Stimulated activated CD8-positive, alpha-beta memory T cell treated with anti-CD3 and anti-CD28 coated beads, Interleukin-4, amount 100 ng/mL, for 4 hours (primary cell): ENCODE measurements around the gene GLRX2.

ENCODE experiments used
- DNase-seq, 2 donors: peaks; one replicate each; pipeline ENCODE4 v3.0.0-alpha.2; 2020; ENCODE audit warnings: low read depth in 2 of 2, low spot score in 1 of 2

The GLRX2 gene

DNA sequence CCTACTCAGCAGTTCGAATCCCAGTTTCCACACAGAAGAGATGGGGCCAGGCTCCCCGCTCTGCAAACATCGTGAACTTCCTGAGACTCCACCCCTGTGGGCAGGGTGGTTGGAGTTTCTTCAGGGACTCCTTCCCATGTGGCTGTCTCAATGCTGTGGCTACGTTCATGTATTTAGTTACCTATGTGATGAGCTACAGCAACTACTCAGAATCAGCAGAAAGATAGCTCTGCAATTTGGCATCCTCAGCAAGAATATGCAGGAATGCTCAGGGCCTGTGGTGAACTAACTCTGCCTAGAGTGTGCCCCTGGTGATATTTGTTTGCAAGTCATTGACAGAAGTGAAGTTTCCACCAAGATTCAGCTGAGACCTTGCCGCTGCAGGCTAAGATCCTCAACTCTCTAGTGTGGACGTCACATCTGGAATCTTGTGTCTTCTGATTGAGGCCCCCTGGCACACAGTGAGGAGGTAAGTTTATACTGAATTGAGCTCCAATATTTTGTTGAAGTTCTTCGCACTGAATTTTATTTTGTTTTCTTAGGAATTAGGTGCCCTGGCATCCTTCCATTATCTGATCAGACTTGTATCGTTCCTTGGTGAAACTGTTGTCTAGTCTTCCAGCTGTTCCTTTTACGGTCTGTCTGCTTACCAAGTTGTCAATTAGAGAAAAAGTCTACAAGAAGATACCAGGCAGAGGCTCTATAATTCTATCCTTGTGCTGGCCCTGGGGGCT lies 8.2 kb upstream of the GLRX2 start:
- DNase-seq = no peak

GRCh38 chr1:193111641-193112090 lies 6.5 kb upstream of the GLRX2 start:
- DNase-seq = no peak

GRCh38 chr1:193110864-193111263 lies 5.7 kb upstream of the GLRX2 start:
- no peak for DNase-seq

DNA sequence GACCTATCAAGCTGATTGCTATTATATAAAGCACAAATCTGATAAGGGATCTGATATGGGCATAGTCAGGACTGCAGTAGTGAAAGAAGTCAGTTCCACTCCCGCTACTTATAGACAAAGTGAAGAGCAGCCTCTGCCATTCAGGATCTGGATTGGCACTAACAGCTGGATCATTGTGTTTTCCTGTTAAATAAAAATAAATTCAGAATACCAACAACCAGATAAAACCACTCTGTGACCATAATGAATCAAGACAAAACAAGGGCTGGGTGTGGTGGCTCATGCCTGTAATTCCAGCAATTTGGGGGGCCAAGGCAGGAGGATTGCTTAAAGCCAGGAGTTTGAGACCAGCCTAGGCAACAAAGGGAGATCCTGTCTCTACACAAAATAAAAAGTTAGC lies 5.0 kb upstream of the GLRX2 start:
- DNase-seq = no peak

DNA sequence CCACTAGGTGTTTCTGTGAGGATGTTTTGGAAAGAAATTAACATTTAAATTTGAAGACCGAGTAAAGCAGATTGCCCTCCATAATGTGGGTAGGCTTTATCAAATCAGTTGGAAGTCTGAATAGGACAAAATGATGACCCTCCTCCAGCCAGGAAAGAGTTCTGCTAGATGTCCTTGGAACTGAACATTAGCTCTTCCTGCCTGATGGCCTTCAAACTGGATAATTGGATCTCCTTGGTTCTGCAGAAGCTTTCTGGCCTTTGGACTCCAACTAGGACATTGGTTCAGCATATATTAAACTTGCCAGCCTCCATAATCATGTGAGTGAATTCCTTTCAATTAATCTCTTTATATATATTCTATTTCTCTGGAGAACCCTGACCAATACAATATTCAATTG lies 4.4 kb upstream of the GLRX2 start:
- DNase-seq = no peak

DNA sequence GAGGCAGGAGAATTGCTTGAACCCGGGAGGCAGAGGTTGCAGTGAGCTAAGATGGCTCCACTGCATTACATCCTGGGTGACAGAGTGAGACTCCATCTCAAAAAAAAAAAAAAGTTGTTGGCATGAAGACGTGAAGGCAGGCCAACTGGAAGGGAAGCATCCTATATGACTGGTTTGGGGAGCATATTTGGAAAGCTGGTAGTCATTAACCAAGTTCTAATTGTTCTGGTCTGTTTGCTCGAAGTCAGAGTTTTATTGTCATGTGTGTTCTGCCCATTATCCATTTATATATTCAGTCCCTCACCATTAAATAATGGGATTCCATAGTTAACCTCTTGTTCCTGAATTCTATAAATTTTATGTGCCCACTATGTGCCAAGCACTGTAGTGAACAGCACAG lies 3.3 kb upstream of the GLRX2 start:
- no peak for DNase-seq

DNA sequence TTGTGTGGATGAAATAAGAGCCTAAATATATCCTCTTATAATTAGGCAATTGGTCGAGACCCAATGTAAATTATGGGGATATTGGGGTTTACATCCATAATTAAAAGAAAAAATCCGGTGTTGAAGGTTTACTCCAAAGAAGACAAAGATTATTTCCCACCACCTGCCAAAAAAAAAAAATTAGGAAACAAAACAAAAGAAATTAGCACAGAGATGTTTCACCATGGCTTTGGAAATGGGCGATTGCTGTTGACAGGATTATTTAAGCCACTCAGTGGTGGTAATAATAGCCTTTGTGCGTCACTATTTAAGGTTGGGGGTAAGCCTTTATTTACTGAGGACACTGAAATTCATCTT lies 585 bp upstream of the GLRX2 start:
- no peak for DNase-seq

- no peak for DNase-seq
These were observed 710 bp downstream of the GLRX2 start for GRCh38 chr1:193104502-193104906.

- DNase-seq = no peak
These were observed 1.3 kb downstream of the GLRX2 start for GRCh38 chr1:193103759-193104501.

DNA sequence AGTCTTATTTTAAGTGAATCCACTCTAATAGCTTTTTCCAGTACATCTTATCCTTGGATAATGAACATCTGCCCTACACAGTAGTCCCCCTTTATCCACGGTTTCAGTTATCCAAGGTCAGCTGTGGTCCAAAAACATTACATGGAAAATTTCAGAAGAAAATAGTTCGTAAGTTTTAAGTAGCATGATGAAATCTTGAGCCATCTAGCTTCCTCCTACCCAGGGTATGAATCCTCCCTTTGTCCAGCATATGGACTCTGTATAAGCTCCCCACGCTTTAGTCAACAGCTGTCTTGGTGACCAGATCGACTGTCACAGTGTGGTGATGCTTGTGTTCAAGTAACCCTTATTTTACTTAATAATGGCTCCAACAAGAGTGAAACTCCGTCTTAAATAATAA lies 2.6 kb downstream of the GLRX2 start:
- no peak for DNase-seq

GRCh38 chr1:193094112-193094511 lies 11.1 kb downstream of the GLRX2 start:
- no peak for DNase-seq

GRCh38 chr1:193090865-193091264 lies 14.3 kb downstream of the GLRX2 start:
- DNase-seq = no peak

DNA sequence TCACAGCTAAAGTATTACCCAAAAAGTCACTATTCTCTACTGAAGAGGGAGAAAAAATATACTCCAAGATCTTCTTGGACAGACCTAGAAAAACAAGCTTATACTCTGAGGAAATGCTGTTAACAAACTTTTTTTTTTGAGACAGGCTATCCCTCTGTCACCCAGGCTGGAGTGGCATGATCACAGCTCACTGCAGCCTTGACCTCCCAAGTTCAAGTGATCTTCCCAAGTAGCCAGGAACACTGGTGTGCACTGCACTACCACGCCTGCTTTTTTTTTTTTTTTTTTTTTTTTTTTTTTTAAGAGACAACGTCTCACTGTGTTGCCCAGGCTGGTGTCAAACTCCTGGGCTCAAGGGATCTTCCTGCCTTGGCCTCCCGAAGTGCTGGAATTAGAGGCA lies 17.3 kb downstream of the GLRX2 start:
- DNase-seq = no peak

DNA sequence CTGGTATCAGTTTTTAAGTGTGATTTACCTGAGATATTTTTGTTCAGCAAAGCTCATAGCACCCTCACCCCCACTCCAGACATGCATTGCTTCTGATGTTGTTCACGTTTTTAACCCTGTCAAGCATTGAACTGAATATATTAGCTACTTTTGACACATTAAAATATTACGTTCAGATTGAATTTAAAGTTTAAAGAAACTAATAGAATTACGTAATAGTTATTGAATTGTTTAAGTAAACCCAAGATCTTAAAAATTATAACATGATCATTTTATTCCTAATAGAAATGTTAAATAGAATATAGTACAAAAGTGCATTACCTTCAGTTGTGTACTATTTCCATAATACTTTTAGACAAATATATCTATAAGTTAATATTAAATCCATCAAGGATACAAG lies 18.9 kb downstream of the GLRX2 start:
- no peak for DNase-seq

DNA sequence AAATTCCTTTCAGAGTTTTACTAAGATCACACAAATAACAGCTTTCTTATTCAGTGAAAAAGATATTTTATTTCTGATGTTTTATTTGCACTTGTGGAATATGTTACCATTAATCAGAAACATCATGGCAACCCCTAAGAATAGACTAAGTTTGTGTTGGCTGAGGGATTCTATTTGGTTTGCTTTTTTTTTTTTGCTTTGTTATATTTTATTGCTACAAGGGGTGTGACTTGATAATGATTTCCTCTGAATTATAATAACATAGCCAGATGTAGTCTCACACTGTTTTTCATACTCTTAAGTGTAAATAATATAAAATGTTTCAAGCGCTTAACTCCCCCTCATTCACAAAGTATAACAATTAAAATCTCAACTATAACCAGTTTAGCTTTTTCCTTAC lies 20.0 kb downstream of the GLRX2 start:
- no peak for DNase-seq

GRCh38 chr1:193083365-193084088 lies 21.7 kb downstream of the GLRX2 start:
- no peak for DNase-seq

- DNase-seq = no peak
These were observed 26.0 kb downstream of the GLRX2 start for GRCh38 chr1:193079187-193079586.

- DNase-seq = no peak
These were observed 27.2 kb downstream of the GLRX2 start for GRCh38 chr1:193077991-193078390.

DNA sequence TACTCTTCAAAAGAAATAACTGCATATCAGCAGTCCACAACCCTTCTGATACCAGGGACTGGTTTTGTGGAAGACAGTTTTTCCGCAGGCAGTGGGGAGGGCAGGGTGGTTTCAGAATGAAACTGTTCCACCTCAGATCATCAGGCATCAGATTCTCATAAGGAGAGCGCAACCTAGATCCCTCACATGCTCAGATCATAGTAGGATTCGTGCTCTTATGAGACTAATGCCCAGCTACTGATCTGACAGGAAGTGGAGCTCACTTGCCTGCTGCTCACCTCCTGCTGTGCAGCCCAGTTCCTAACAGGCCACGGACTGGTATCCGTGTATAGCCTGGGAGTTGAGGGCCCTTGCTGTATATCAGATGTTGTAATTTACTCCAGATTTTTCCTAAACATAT lies 34.3 kb downstream of the GLRX2 start:
- no peak for DNase-seq

DNA sequence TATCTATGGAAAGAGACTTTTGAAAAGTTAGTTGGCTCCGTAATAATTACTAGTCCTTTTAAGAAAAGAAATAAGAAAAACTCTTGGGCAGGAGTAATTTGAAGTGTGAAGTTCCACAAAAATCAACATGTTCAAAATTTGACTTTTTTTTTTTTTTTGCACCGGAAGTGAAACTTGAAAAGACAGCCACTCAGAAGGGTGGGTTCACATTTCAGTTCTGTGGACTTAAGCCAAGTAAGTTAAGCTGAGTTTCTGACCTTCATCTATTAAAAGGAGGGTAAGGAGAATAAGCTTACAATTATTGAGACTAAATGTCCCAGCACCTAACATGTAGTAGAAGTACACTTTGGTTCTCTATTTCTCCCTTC lies 34.8 kb downstream of the GLRX2 start:
- DNase-seq = no peak

DNA sequence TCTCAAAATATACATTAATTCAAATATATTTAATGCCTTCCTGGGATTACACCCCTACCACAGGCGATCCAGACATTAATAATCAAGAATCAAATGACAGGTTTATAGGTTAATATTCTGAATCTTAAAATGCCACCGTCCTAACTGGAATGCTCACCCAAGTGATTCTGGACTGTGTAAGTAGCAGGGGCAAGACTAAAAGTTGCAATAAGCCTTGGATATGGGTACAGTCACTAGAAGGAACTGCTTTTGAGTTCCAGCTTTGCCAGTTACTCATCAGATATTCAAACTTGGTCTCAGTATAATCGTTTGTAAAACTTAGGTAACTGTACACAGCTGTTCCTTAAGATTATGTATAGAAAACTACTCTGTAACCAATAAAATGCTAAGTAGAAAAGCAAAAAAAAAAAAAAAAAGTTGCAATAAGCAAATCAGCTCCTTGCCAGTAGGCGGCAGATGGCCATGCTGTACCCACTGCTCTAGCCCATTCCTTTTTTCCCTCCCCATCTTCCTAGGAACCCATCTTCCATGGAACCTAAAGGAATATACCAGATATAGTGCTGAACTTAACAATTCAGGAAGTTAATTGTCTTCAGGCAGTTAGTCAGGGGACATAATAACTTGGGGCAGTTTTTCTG lies 35.3 kb downstream of the GLRX2 start:
- no peak for DNase-seq

DNA sequence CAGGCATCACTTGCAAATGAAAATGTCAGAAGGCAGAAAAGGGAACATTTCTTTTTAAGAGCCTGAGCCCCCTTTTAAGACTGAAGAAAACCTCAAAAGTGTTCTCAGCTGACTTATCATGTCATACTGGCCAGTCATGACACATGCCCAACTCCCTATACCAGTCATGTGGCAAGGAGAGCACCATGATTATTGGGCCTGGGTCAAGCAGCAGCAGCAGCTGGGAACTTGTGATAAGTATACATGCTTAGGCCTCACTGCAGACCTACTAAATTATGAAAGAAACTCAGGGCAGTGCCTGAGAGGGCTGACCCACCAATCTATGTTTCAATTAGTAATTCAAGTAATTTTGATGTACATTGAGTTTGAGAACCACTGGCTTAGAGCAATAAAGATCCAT lies 37.2 kb downstream of the GLRX2 start:
- DNase-seq = no peak
